IPS-NIHi11 (cell line): ENCODE data around the gene TPD52L1.
"Not testable (repeated sequence)": the region's sequence is repeated elsewhere in the genome, so short reads cannot be mapped to it uniquely, and the experiment has no call there.

Experiments used
- DNase-seq: peaks from one replicate; pipeline ENCODE4 v3.0.0; 2012; ENCODE audit warnings: mixed read lengths, low spot score

TPD52L1 gene, protein sequence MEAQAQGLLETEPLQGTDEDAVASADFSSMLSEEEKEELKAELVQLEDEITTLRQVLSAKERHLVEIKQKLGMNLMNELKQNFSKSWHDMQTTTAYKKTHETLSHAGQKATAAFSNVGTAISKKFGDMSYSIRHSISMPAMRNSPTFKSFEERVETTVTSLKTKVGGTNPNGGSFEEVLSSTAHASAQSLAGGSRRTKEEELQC

GRCh38 chr6:125153391-125154117 is at the start of gene TPD52L1:
TSS of gene TPD52L1 (plus strand) at chr6:125153773. CDS start at chr6:125153952, 179 bp downstream.
- DNase-seq, result peak; percentile 92

DNA sequence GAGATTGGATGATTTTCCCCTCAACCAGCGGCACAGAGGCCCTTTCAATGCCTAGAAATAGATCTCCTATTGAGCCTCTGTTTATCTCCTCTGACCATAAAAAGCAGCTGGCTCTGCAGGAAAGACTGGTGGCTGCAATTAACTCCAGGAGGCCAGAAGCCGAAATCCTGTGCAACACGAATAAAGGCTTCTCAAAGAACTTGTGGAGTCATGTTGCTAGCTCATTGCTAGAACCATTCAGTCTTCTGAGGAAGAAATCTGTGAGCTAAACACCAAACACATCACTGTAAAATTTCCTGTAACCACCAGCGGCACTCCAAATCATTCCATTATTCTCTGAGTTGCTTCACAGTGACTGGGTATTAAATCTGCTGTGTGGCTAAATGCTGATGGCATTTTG is 49.1 kb upstream of the TPD52L1 start:
- peak; percentile 45 for DNase-seq

- no peak for DNase-seq
Measured at GRCh38 chr6:125107048-125107447, 46.5 kb upstream of the TPD52L1 start.

GRCh38 chr6:125107896-125108295 is 45.7 kb upstream of the TPD52L1 start:
- no peak for DNase-seq

GRCh38 chr6:125110056-125110455 is 43.5 kb upstream of the TPD52L1 start:
- DNase-seq, result no peak

DNA sequence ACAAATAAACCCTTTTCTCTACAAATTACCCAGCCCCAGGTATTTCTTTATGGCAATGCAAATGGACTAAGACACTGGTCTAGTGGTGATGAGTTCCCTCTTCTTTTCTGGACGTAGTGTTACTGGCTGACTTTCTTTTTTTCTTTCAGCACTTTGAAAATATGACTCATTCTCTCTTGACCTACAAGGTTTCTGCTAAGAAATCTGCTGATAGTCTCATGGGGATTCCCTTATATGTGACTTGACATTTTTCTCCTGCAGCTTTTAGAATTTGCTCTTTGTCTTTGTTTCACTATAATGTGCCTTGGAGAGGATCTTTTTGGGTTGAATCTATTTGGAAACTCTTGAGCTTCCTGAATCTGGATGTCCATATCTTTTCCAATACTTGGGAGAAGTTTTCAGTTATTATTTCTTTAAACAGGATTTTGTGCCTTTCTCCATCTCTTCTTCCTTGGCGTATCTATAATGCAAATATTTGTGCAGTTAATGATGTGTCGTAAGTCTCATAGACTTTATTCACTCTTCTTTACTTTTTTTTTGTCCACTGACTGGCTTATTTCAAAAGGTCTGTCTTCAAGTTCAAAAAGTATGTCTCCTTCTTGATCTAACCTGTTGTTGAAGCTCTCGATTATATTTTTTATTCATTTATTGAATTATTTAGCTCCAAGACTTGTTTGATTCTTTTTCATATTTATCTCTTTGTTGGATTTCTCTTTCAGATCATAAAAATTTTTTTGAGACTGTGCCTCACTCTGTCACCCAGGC is 42.2 kb upstream of the TPD52L1 start:
- no peak for DNase-seq

- no peak for DNase-seq
Measured at GRCh38 chr6:125112934-125113333, 40.6 kb upstream of the TPD52L1 start.

GRCh38 chr6:125114248-125114858 is 39.2 kb upstream of the TPD52L1 start:
- peak; percentile 23 for DNase-seq

DNA sequence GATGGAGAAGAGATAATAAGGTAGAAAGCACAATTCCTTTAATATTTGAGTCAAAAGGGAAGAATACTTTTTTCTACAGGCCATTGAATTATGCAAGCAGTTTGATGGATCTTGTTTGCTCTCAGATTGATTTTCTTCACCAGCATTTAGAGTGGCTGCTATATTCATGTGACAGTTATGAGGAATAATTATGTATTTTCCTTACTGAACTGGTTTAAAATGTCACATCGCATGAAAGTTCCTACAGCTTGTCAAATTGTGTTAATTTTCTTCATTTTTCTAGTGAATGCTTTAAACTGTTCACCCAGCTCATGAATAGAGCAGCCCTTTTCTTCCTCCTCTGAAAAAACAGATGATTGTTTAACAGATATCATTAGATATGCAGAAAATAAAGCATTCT is 37.4 kb upstream of the TPD52L1 start:
- DNase-seq, result no peak

DNA sequence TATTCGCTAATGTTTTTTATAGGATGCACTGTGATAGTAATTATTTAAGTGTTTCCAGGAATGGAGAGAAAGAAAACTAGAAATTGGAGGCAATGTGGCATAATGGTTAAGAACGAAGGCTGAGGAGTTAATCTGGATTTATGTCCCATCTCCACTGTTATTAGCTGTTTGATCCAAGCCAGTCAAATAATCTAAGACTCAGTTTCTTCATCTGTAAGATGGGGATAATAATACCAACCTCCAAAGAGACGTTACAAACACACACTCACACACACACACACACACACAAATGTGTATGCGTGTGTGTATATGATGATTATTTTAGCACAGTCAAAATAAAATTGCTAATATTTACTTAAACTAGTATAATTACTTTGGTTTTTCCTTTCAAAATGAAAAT is 36.9 kb upstream of the TPD52L1 start:
- no peak for DNase-seq

DNA sequence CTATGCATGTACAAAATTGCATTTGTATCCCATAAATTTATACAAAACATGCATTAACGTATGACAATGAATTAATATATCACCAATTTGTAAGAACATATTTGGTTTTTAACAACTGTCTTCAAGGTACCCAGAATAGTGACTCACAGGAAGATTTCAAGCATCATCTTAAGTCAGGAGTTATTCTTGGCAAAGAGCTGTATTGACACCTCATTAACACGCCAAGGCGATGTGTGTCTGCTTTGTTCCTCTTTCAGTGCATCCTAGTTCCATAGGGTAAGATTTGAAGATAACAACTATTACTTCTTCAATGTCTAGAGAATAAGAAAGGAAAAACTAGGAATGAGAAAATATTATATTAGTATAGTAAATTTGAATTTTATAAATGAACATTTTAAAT is 35.8 kb upstream of the TPD52L1 start:
- no peak for DNase-seq

DNA sequence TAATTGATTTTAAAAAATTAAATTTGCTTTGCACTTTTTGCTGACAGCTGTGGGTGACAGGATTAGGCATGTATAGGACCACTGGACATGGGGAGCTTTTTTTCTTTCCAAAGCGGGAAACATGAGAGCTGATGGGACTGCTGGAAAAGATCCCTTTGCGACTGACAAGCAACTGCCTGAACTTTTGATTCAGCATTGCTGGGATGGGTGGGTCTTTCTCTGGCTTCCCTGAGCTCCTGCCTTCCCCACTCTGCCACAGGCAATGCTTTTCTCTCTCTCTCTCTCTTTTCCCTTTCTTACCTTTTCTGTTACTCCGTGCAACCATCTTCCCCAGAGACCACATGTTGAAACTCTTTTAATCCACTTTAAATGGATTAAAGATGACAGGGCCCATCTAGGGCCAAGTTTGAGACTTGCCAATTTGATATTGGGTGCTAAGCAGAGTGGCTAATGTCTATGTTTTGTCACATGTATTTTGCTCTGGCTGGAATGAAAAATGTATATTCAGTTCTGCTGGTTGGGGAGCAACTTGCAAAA is 33.5 kb upstream of the TPD52L1 start:
- DNase-seq, result no peak

DNA sequence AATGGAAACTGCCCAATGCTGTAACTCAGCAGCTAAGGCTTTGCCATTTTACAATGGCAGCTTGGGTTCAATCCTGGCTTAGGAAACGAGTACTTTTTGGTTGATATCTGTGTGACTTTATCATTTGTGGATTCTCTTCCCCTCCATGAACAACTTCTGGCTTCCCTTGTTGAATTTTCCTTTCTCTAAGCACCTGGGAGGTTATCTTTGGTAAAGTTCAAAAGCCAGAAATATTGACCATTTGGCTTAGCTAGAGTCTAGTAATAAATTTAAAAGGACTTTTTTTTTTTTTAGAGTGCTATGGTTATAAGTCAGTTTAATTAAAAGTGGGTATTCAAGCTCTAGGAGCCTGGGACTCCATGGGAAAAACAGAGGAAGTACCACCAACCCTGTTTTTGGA is 31.7 kb upstream of the TPD52L1 start:
- no peak for DNase-seq

GRCh38 chr6:125123051-125123450 is 30.5 kb upstream of the TPD52L1 start:
- no peak for DNase-seq

- no peak for DNase-seq
Measured at GRCh38 chr6:125123468-125124048, 30.0 kb upstream of the TPD52L1 start.

DNA sequence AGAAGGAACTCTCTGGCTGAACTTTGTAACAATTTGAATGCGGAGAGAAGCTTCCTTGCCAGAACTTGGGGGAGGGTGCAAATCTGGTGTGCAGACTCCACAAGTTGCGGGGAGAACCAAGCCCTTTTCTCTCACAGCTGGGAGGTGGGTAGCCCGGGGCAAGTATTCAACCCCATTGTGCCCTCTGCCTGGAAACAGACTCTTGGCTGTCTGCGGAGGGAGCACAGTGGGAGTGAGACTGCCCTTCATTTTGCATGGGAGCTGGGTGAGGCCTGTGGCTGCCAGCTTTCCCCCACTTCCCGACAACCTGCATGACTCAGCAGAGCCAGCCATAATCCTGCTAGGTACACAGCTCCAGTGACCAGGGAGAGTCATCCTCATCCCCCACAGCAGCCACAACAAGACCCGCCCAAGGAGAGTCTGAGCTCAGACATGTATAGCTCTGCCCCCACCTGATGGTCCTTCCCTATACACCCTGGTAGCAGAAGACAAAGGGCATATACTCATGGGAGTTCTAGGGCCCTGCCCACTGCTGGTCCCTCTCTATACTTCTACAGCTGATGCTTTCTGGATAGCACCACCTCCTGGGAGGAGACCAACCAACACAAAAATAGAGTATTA is 29.4 kb upstream of the TPD52L1 start:
- DNase-seq, result no peak

DNA sequence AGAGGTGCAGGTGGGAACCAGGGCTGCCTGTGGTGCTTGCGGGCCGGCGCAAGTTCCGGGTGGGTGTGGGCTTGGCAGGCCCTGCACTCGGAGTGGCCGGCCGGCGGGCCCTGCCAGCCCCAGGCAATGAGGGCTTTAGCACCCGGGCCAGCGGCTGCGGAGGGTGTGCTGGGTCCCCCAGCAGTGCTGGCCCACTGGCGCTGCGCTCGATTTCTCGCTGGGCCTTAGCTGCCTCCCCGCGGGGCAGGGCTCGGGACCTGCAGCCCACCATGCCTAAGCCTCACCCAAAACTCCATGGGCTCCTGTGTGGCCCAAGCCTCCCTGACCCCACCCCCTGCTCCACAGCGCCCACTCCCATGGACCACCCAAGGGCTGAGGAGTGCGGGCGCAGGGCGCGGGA is 27.7 kb upstream of the TPD52L1 start:
- not testable (repeated sequence) for DNase-seq

DNA sequence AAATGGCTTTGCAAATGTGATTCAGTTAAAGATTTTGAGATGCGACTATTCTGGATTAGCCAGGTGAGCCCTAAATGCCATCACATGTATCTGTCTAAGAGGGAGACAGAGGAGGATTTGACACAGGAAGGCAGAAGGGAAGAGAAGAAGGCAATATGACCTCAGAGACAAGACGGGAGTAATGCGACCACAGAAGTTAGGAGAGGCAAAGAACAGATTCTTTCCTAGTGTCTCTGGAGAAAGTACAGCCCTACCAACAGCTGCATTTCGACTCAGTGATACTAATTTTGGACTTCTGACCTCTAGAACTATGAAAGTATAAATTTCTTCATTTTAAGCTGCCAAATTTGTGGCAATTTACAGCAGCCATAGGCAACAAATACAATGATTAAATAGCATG is 24.2 kb upstream of the TPD52L1 start:
- no peak for DNase-seq

DNA sequence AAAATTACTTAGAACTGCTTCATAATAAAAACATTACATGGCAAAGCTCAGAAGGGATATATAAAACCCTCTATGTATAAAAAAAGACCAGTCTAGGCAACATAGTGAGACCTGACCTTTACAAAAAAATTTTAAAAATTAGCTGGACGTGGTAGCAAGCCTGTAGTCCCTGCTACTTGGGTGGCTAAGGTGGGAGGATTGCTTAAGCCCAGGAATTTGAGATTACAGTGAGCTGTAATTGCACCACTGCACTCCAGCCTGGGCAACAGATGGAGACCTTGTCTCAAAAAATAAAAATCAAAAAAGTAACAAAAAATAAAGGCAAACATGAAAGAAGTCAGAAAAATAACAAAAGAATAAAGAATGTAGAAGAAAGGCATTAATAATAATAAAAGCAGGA is 21.5 kb upstream of the TPD52L1 start:
- DNase-seq, result no peak

GRCh38 chr6:125136378-125136777 is 17.2 kb upstream of the TPD52L1 start:
- DNase-seq, result no peak

DNA sequence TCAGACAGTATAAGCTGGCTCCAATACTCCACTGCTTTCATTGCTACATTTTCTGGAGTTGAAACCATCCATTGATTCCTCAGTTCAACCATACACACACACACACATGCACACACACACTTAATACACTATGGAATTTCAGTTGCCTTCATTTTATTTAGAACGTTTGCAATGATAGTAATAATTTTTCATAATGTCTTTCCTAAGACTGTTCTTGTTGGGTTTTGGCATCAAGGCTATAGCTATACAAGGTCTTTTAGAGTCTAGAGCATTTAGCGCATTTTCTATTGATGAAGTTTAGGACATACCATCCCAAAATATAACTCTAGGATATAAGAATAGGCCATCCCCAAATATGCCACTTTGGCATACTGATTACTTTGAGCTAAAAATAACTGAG is 15.5 kb upstream of the TPD52L1 start:
- no peak for DNase-seq

- no peak for DNase-seq
Measured at GRCh38 chr6:125140808-125141207, 12.8 kb upstream of the TPD52L1 start.
